Keratinocyte (primary cell): ENCODE data around the gene BRSK2. TPM values are rescaled to one million over a fixed set of nuclear protein-coding genes. Genes with fewer than 3 reads are reported as not detected.
"Not testable (repeated sequence)": the region's sequence is repeated elsewhere in the genome, so short reads cannot be mapped to it uniquely, and the experiment has no call there.

Experiments
- DNase-seq: peaks from one replicate; pipeline ENCODE4 v3.0.0-alpha.2; 2011; ENCODE audit warnings: low read depth, missing footprints, low spot score
- FAIRE-seq: peaks from 2 replicates; lab custom pipeline; 2011; peaks lifted over from hg19 to GRCh38; lab: Jason Lieb, UNC
- H2AFZ ChIP-seq: 2 replicates; pipeline ENCODE4 v1.6.0; 2012; ENCODE audit warnings: low read length, control low read depth, inconsistent platforms; ENCODE audit not compliant: control insufficient read depth
- H3K27ac ChIP-seq: 2 replicates; pipeline ENCODE4 v1.5.1; 2011; ENCODE audit warnings: low read length; ENCODE audit not compliant: control insufficient read depth, insufficient read depth
- H3K27me3 ChIP-seq: 3 replicates; pipeline ENCODE4 v1.6.0; 2011; ENCODE audit warnings: low read length; ENCODE audit not compliant: control insufficient read depth, insufficient read depth; ENCODE audit errors: extremely low read depth
- H3K36me3 ChIP-seq, 2 experiments: 2 replicates in 1 of 2; 3 replicates in 1 of 2; pipeline ENCODE4 v1.5.1; 2011; ENCODE audit warnings: low read length in 2 of 2, mild to moderate bottlenecking in 1 of 2; ENCODE audit not compliant: control insufficient read depth in 2 of 2, insufficient read depth in 2 of 2; ENCODE audit errors: extremely low read depth in 1 of 2
- H3K4me1 ChIP-seq: 3 replicates; pipeline ENCODE4 v1.5.1; 2011; ENCODE audit warnings: low read length; ENCODE audit not compliant: control insufficient read depth, insufficient read depth; ENCODE audit errors: extremely low read depth
- H3K4me2 ChIP-seq: 3 replicates; pipeline ENCODE4 v1.6.0; 2011; ENCODE audit warnings: low read depth, low read length; ENCODE audit not compliant: control insufficient read depth, insufficient read depth; ENCODE audit errors: extremely low read depth
- H3K4me3 ChIP-seq, 3 experiments: fragments of 200-600 bp in 1 of 3; sonication (generic) in 1 of 3; 2 replicates in 2 of 3; 3 replicates in 1 of 3; pipeline ENCODE4 v1.5.1; 2011 to 2016; ENCODE audit warnings: low read length in 3 of 3, mild to moderate bottlenecking in 3 of 3, control low read depth in 2 of 3, inconsistent platforms in 1 of 3, low read depth in 1 of 3, mixed read lengths in 1 of 3, mixed run types in 1 of 3, moderate library complexity in 1 of 3; ENCODE audit not compliant: control insufficient read depth in 2 of 3, insufficient read depth in 2 of 3; ENCODE audit errors: extremely low read depth in 1 of 3
- H3K79me2 ChIP-seq: 2 replicates; pipeline ENCODE4 v1.6.0; 2012; ENCODE audit warnings: low read length; ENCODE audit not compliant: control insufficient read depth, insufficient read depth
- H3K9ac ChIP-seq: 3 replicates; pipeline ENCODE4 v1.6.0; 2011; ENCODE audit warnings: low read length; ENCODE audit not compliant: control insufficient read depth, insufficient read depth; ENCODE audit errors: extremely low read depth
- H3K9me1 ChIP-seq: 3 replicates; pipeline ENCODE4 v1.6.0; 2011; ENCODE audit warnings: low read length; ENCODE audit not compliant: control insufficient read depth, insufficient read depth; ENCODE audit errors: extremely low read depth
- H3K9me3 ChIP-seq: 2 replicates; pipeline ENCODE4 v1.5.1; 2012; ENCODE audit warnings: low read depth, low read length; ENCODE audit not compliant: control insufficient read depth
- H4K20me1 ChIP-seq: 3 replicates; pipeline ENCODE4 v1.6.0; 2011; ENCODE audit warnings: low read length; ENCODE audit not compliant: control insufficient read depth, insufficient read depth; ENCODE audit errors: extremely low read depth
- EZH2 ChIP-seq: IDR thresholded peaks from one replicate; pipeline ENCODE4 v1.6.1; 2012; ENCODE audit warnings: inconsistent platforms, mild to moderate bottlenecking, low read length, moderate library complexity
- dilution Hi-C: fragments of 300-500 bp; cut with MboI; formaldehyde crosslinking; loops from one replicate; pipeline ENCODE4 v1.7.0; 2020; ENCODE audit warnings: low sequenced_read_pairs; ENCODE audit not compliant: extremely low pct_ligation_motif_present
- polyA plus RNA-seq, 5 experiments: library from polyadenylated mRNA; depleted of rRNA in 3 of 5; stranded (reverse) in 3 of 5; stranded (forward) in 1 of 5; unstranded in 1 of 5; fragments of >200 nt; gene quantifications; 1 replicate in 1 of 5; 2 replicates in 3 of 5; 3 replicates in 1 of 5; pipeline versions ENCODE4 v1.2.1 to v1.2.3, GENCODE V29; 2011 to 2012; ENCODE audit warnings: missing spikeins in 2 of 5, low read depth in 1 of 5, low replicate concordance in 1 of 5
- TF ChIP-seq, protein P1 (sequence below), 3 experiments: IDR thresholded peaks in 1 of 3; conservative IDR thresholded peaks in 1 of 3; optimal IDR thresholded peaks in 1 of 3; 2 replicates in 2 of 3; 3 replicates in 1 of 3; pipeline versions ENCODE3 to v1.5.1; 2011; ENCODE audit warnings: low read length in 3 of 3, mild to moderate bottlenecking in 3 of 3, moderate library complexity in 2 of 3, control low read depth in 1 of 3, inconsistent platforms in 1 of 3; ENCODE audit not compliant: insufficient read depth in 2 of 3; ENCODE audit errors: extremely low read depth in 1 of 3

Gene BRSK2
- polyA plus RNA-seq, 1 donor (not counting 4 experiments of a cell fraction or from before 2014, with no cell fraction given): 0.09 TPM

DNA sequence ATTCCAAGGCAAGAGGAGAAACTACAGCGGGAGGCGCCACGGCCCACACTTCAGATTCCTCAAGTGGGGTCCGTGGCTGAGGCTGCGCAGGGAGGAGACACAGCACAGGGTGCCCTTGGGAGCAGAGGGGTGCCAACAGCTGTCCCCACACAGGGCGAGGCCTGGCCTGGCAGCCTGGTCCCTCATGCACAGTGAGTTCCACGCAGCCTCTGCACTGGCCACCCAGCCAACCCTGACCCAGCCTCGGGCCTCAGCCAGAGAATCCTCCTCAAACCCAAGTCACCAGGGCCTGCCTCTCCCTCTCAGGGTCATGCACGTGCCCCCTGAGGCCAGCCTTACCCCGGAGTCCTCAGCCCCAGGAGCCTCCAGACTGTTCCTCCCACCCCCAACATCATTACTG, 119.3 kb downstream of the BRSK2 start:
- Histone ChIP-seq H3K27ac (no peak overlapping the region), H3K4me2 (no peak overlapping the region), H3K4me1 (no peaks in the 10 kb centered on the region), H3K9ac (no peak overlapping the region), H3K4me3 (no peak overlapping the region), H4K20me1 (peaks cover 38% of the 10 kb centered on the region), H2AFZ (no peak overlapping the region), H3K9me1 (no peaks in the 10 kb centered on the region), H3K36me3 (peaks cover 0 to 4% of the 10 kb centered on the region in 2 experiments), H3K9me3 (no peaks in the 10 kb centered on the region), H3K27me3 (no peaks in the 10 kb centered on the region), H3K79me2 (peaks cover 66% of the 10 kb centered on the region)
- DNase-seq (no peak), FAIRE-seq (no peak)
- dilution Hi-C loops: no loop called here
- TF ChIP-seq, protein P1, sequence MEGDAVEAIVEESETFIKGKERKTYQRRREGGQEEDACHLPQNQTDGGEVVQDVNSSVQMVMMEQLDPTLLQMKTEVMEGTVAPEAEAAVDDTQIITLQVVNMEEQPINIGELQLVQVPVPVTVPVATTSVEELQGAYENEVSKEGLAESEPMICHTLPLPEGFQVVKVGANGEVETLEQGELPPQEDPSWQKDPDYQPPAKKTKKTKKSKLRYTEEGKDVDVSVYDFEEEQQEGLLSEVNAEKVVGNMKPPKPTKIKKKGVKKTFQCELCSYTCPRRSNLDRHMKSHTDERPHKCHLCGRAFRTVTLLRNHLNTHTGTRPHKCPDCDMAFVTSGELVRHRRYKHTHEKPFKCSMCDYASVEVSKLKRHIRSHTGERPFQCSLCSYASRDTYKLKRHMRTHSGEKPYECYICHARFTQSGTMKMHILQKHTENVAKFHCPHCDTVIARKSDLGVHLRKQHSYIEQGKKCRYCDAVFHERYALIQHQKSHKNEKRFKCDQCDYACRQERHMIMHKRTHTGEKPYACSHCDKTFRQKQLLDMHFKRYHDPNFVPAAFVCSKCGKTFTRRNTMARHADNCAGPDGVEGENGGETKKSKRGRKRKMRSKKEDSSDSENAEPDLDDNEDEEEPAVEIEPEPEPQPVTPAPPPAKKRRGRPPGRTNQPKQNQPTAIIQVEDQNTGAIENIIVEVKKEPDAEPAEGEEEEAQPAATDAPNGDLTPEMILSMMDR (optimal IDR thresholded peaks at IDR 0.05 in 1 of 3, IDR thresholded peaks at IDR 0.05 in 1 of 3, conservative IDR thresholded peaks at IDR 0.05 in 1 of 3; ENCODE audit: extremely low read depth in 1 of 3, insufficient read depth in 2 of 3, low read length in 3 of 3): no peak
- TF ChIP-seq EZH2: no peak

DNA sequence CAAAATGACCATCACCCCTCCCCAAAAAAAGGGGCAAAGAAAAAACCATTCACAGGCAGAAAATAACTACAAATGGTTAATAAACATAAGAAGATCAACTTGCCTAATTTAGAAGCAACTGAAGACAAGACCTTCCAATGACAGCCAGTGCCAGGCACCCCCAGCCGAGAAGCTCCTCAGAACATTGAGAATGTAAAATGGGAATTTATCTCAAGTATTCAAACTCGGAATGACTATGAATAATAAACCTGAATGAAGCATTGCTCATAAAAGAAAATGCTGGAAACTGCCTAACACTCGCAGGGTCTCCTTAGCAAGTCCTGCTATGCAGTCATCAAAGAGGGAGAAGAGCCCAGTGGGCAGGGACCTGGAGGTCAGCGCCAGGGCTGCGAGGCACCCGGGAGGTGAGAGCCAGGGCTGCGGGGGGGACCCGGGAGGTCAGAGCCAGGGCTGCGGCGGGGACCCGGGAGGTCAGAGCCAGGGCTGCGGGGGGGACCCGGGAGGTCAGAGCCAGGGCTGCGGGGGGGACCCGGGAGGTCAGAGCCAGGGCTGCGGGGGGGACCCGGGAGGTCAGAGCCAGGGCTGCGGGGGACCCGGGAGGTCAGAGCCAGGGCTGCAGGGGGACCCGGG, 120.0 kb downstream of the BRSK2 start:
- H3K4me1 ChIP-seq: no peaks in the 10 kb centered on the region
- H4K20me1 ChIP-seq: peaks cover 41% of the 10 kb centered on the region
- no peaks in the 10 kb centered on the region for H3K9me3 ChIP-seq
- no peak overlapping the region for H3K4me3 ChIP-seq
- TF ChIP-seq, protein P1 (optimal IDR thresholded peaks at IDR 0.05 in 1 of 3, IDR thresholded peaks at IDR 0.05 in 1 of 3, conservative IDR thresholded peaks at IDR 0.05 in 1 of 3; ENCODE audit: extremely low read depth in 1 of 3, insufficient read depth in 2 of 3, low read length in 3 of 3): no peak
- TF ChIP-seq EZH2: no peak
- dilution Hi-C loops: no loop called here
- H3K27ac ChIP-seq: no peak overlapping the region
- H2AFZ ChIP-seq: no peak overlapping the region
- H3K79me2 ChIP-seq: peaks cover 66% of the 10 kb centered on the region
- FAIRE-seq (no peak), DNase-seq (no peak)
- no peak overlapping the region for H3K4me2 ChIP-seq
- H3K27me3 ChIP-seq: no peaks in the 10 kb centered on the region
- no peaks in the 10 kb centered on the region for H3K9me1 ChIP-seq
- peaks cover 0 to 4% of the 10 kb centered on the region in 2 experiments for H3K36me3 ChIP-seq
- H3K9ac ChIP-seq: no peak overlapping the region

DNA sequence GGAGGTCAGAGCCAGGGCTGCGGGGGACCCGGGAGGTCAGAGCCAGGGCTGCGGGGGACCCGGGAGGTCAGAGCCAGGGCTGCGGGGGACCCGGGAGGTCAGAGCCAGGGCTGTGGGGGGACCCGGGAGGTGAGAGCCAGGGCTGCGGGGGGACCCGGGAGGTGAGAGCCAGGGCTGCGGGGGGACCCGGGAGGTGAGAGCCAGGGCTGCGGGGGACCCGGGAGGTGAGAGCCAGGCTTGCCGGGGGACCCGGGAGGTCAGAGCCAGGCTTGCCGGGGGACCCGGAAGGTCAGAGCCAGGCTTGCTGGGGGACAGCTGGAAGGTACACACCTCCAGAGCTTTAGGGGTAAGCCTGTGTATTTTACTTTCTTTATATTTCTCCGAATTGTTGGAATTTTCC, 120.6 kb downstream of the BRSK2 start:
- H3K9ac ChIP-seq, H2AFZ ChIP-seq, H3K4me2 ChIP-seq, H3K4me1 ChIP-seq, dilution Hi-C loops, H3K36me3 ChIP-seq, H3K27ac ChIP-seq, H3K9me1 ChIP-seq, H3K27me3 ChIP-seq, H3K4me3 ChIP-seq, DNase-seq, H3K9me3 ChIP-seq, FAIRE-seq: not testable (repeated sequence)
- Histone ChIP-seq H3K79me2 (peaks cover 66% of the 10 kb centered on the region), H4K20me1 (peaks cover 47% of the 10 kb centered on the region)
